ENCODE measurements around the gene STX7. TPM values are rescaled to one million over a fixed set of nuclear protein-coding genes. Genes with fewer than 3 reads are reported as not detected.

STX7 gene
- total RNA-seq, 2 donors from 2014 or later: 36.6 to 41.7 TPM

GRCh38 chr6:132414761-132415160, 98.2 kb downstream of the STX7 start:
- H3K27ac Mint-ChIP-seq: no peak overlapping the region
- Histone ChIP-seq H3K27me3 (ENCODE audit: control insufficient read depth, insufficient read depth, low read length, poor library complexity, severe bottlenecking) (no peaks in the 10 kb centered on the region), H3K27ac (ENCODE audit: low read depth, low read length) (no peak overlapping the region), H3K9me3 (ENCODE audit: control insufficient read depth, low read length) (peaks cover 4% of the 10 kb centered on the region), H3K4me3 (ENCODE audit: low read length) (no peak overlapping the region), H3K36me3 (ENCODE audit: control insufficient read depth, insufficient read depth, low read length) (no peaks in the 10 kb centered on the region), H3K9ac (ENCODE audit: extremely low read depth, low read length, poor library complexity, severe bottlenecking) (no peak overlapping the region), H3K4me1 (ENCODE audit: control insufficient read depth, insufficient read depth, low read length) (no peaks in the 10 kb centered on the region)
- H3K4me3 Mint-ChIP-seq: no peak overlapping the region
- WGBS, 2 experiments (ENCODE audit: insufficient coverage in 1 of 2, insufficient read length in 1 of 2): 72 to 82% methylated on average over 3 to 4 of the region's 5 CpGs
- no peaks in the 10 kb centered on the region for H3K36me3 Mint-ChIP-seq (ENCODE audit: low read depth)
- no peak for TF ChIP-seq CTCF (conservative IDR thresholded peaks at IDR 0.05)
- no peaks in the 10 kb centered on the region for H3K4me1 Mint-ChIP-seq
- no peak for DNase-seq
- peaks cover 17% of the 10 kb centered on the region for H3K9me3 Mint-ChIP-seq
- peaks cover 2% of the 10 kb centered on the region for H3K27me3 Mint-ChIP-seq (ENCODE audit: insufficient read depth)

- Mint-ChIP-seq H3K27ac (no peak overlapping the region), H3K4me3 (no peak overlapping the region), H3K36me3 (ENCODE audit: low read depth) (no peaks in the 10 kb centered on the region), H3K9me3 (peaks cover 13% of the 10 kb centered on the region), H3K4me1 (no peaks in the 10 kb centered on the region), H3K27me3 (ENCODE audit: insufficient read depth) (peaks cover 2% of the 10 kb centered on the region)
- Histone ChIP-seq H3K9ac (ENCODE audit: extremely low read depth, low read length, poor library complexity, severe bottlenecking) (no peak overlapping the region), H3K27ac (ENCODE audit: low read depth, low read length) (no peak overlapping the region), H3K4me1 (ENCODE audit: control insufficient read depth, insufficient read depth, low read length) (no peaks in the 10 kb centered on the region), H3K36me3 (ENCODE audit: control insufficient read depth, insufficient read depth, low read length) (no peaks in the 10 kb centered on the region), H3K4me3 (ENCODE audit: low read length) (no peak overlapping the region), H3K9me3 (ENCODE audit: control insufficient read depth, low read length) (peaks cover 4% of the 10 kb centered on the region), H3K27me3 (ENCODE audit: control insufficient read depth, insufficient read depth, low read length, poor library complexity, severe bottlenecking) (no peaks in the 10 kb centered on the region)
- no peak for DNase-seq
- no peak for TF ChIP-seq CTCF (conservative IDR thresholded peaks at IDR 0.05)
- WGBS, 2 experiments (ENCODE audit: insufficient coverage in 1 of 2, insufficient read length in 1 of 2): 71 to 92% methylated on average over 5 to 6 of the region's 6 CpGs
Measured at GRCh38 chr6:132414322-132414721, 98.6 kb downstream of the STX7 start.

- no peak overlapping the region for H3K4me3 Mint-ChIP-seq
- WGBS, 2 experiments (ENCODE audit: insufficient coverage in 1 of 2, insufficient read length in 1 of 2): no CpG with 5 or more reads among the region's 1 CpG
- no peak for TF ChIP-seq CTCF (conservative IDR thresholded peaks at IDR 0.05)
- H3K27ac ChIP-seq (ENCODE audit: low read depth, low read length): no peak overlapping the region
- no peaks in the 10 kb centered on the region for H3K4me1 ChIP-seq (ENCODE audit: control insufficient read depth, insufficient read depth, low read length)
- no peak for DNase-seq
- H3K4me3 ChIP-seq (ENCODE audit: low read length): no peak overlapping the region
- peaks cover 2% of the 10 kb centered on the region for H3K27me3 Mint-ChIP-seq (ENCODE audit: insufficient read depth)
- no peak overlapping the region for H3K9ac ChIP-seq (ENCODE audit: extremely low read depth, low read length, poor library complexity, severe bottlenecking)
- H3K27me3 ChIP-seq (ENCODE audit: control insufficient read depth, insufficient read depth, low read length, poor library complexity, severe bottlenecking): no peaks in the 10 kb centered on the region
- peaks cover 4% of the 10 kb centered on the region for H3K9me3 ChIP-seq (ENCODE audit: control insufficient read depth, low read length)
- no peak overlapping the region for H3K27ac Mint-ChIP-seq
- peaks cover 13% of the 10 kb centered on the region for H3K9me3 Mint-ChIP-seq
- no peaks in the 10 kb centered on the region for H3K4me1 Mint-ChIP-seq
- no peaks in the 10 kb centered on the region for H3K36me3 Mint-ChIP-seq (ENCODE audit: low read depth)
- no peaks in the 10 kb centered on the region for H3K36me3 ChIP-seq (ENCODE audit: control insufficient read depth, insufficient read depth, low read length)
Measured at GRCh38 chr6:132413499-132413802, 99.5 kb downstream of the STX7 start.
